IMR-90 (cell line): ENCODE measurements around the gene CYP1A2. TPM values are rescaled to one million over a fixed set of nuclear protein-coding genes. Genes with fewer than 3 reads are reported as not detected.

Source experiments
- ATAC-seq: fragments of 200-7000 bp; cut with Tn5 transposase; 2 replicates; pipeline ENCODE4 v1.9.1; 2020; ENCODE audit warnings: low read depth, mild to moderate bottlenecking, moderate library complexity
- BruUV-seq: library from RNA; stranded (reverse); fragments of 400-500 nt; replicated peaks from 2 replicates; lab custom pipeline; 2021; lab: Mats Ljungman, UMichigan
- CTCF ChIA-PET: fragments of 300-600 bp; formaldehyde crosslinking; extraction: SDS; loops from one replicate; lab custom pipeline; 2021; ENCODE audit warnings: antibody characterized with exemption; lab: Yijun Ruan, JAX
- POLR2A ChIA-PET: fragments of 300-600 bp; sonication (Branson Sonifier 250); formaldehyde crosslinking; loops from one replicate; lab custom pipeline; 2022; ENCODE audit warnings: antibody characterized with exemption; ENCODE audit not compliant: unreplicated experiment; lab: Charles Lee
- DNase-seq: peaks from one replicate; pipeline ENCODE4 v3.0.0; 2013
- H2AFZ ChIP-seq: replicated peaks from 2 replicates; pipeline ENCODE3; 2013; ENCODE audit warnings: low read length, mild to moderate bottlenecking; ENCODE audit not compliant: poor library complexity
- H2AK5ac ChIP-seq: 2 replicates; pipeline ENCODE4 v1.6.1; 2013; ENCODE audit warnings: low read depth, low read length, inconsistent platforms
- H2AK9ac ChIP-seq: replicated peaks from 2 replicates; pipeline ENCODE3; 2013; ENCODE audit warnings: mild to moderate bottlenecking, low read depth, low read length, moderate library complexity; ENCODE audit not compliant: poor library complexity
- H2BK120ac ChIP-seq: 2 replicates; pipeline ENCODE4 v1.6.1; 2013; ENCODE audit warnings: low read depth, low read length, inconsistent platforms
- H2BK15ac ChIP-seq: 3 replicates; pipeline ENCODE4 v1.6.1; 2013; ENCODE audit warnings: low read depth, low read length, inconsistent platforms
- H2BK20ac ChIP-seq: 2 replicates; pipeline ENCODE4 v1.6.1; 2013; ENCODE audit warnings: low read depth, mild to moderate bottlenecking, inconsistent platforms, low read length, moderate library complexity
- H2BK5ac ChIP-seq: 2 replicates; pipeline ENCODE4 v1.6.1; 2013; ENCODE audit warnings: mild to moderate bottlenecking, low read depth, low read length, inconsistent platforms; ENCODE audit not compliant: poor library complexity, severe bottlenecking
- H3K14ac ChIP-seq: replicated peaks from 2 replicates; pipeline ENCODE4 v1.6.1; 2013; ENCODE audit warnings: low read depth, low read length, inconsistent platforms
- H3K18ac ChIP-seq: 2 replicates; pipeline ENCODE4 v1.6.1; 2013; ENCODE audit warnings: low read depth, low read length, control low read depth
- H3K23ac ChIP-seq: 2 replicates; pipeline ENCODE4 v1.6.1; 2013; ENCODE audit warnings: low read depth, low read length, inconsistent platforms
- H3K27ac ChIP-seq: 2 replicates; pipeline ENCODE4 v1.5.1; 2013; ENCODE audit warnings: mild to moderate bottlenecking, control low read depth, low read length; ENCODE audit not compliant: insufficient read depth
- H3K27me3 ChIP-seq: 2 replicates; pipeline ENCODE4 v1.6.1; 2013; ENCODE audit warnings: low read length; ENCODE audit not compliant: control insufficient read depth, insufficient read depth
- H3K36me3 ChIP-seq: 2 replicates; pipeline ENCODE4 v1.6.1; 2013; ENCODE audit warnings: low read length, mixed read lengths; ENCODE audit not compliant: control insufficient read depth, insufficient read depth
- H3K4ac ChIP-seq: 2 replicates; pipeline ENCODE4 v1.6.1; 2013; ENCODE audit warnings: low read depth, low read length, inconsistent platforms
- H3K4me1 ChIP-seq: 2 replicates; pipeline ENCODE4 v1.6.1; 2013; ENCODE audit warnings: low read length, mixed read lengths; ENCODE audit not compliant: control insufficient read depth, insufficient read depth
- H3K4me2 ChIP-seq: 2 replicates; pipeline ENCODE4 v1.6.1; 2013; ENCODE audit warnings: low read depth, mild to moderate bottlenecking, control low read depth, low read length, moderate library complexity
- H3K4me3 ChIP-seq: 2 replicates; pipeline ENCODE4 v1.5.1; 2013; ENCODE audit warnings: low read depth, mild to moderate bottlenecking, control low read depth, low read length, moderate library complexity; ENCODE audit not compliant: insufficient read depth
- H3K56ac ChIP-seq: 2 replicates; pipeline ENCODE4 v1.6.1; 2013; ENCODE audit warnings: low read length, inconsistent platforms; ENCODE audit not compliant: insufficient read depth; ENCODE audit errors: extremely low read depth
- H3K79me1 ChIP-seq, 2 experiments: 2 replicates each; pipeline ENCODE4 v1.6.1; 2013; ENCODE audit warnings: low read length in 2 of 2, inconsistent platforms in 1 of 2, low read depth in 1 of 2
- H3K9ac ChIP-seq: 2 replicates; pipeline ENCODE4 v1.6.1; 2013; ENCODE audit warnings: low read depth, low read length, control low read depth
- H3K9me1 ChIP-seq: 2 replicates; pipeline ENCODE4 v1.6.1; 2013; ENCODE audit warnings: low read length, inconsistent platforms; ENCODE audit not compliant: insufficient read depth
- H3K9me3 ChIP-seq: 2 replicates; pipeline ENCODE4 v1.6.1; 2013; ENCODE audit warnings: low read length; ENCODE audit not compliant: control insufficient read depth, insufficient read depth
- H4K20me1 ChIP-seq: 2 replicates; pipeline ENCODE4 v1.6.1; 2013; ENCODE audit warnings: low read length, inconsistent platforms; ENCODE audit not compliant: insufficient read depth
- H4K5ac ChIP-seq: 2 replicates; pipeline ENCODE4 v1.6.1; 2013; ENCODE audit warnings: mild to moderate bottlenecking, low read depth, low read length, control low read depth
- H4K8ac ChIP-seq, 2 experiments: 2 replicates each; pipeline ENCODE4 v1.6.1; 2013; ENCODE audit warnings: low read depth in 2 of 2, low read length in 2 of 2, control low read depth in 1 of 2, inconsistent platforms in 1 of 2
- H4K91ac ChIP-seq: 2 replicates; pipeline ENCODE4 v1.6.1; 2013; ENCODE audit warnings: low read depth, low read length, inconsistent platforms; ENCODE audit not compliant: insufficient read depth
- POLR2A ChIP-seq: IDR thresholded peaks from 2 replicates; pipeline ENCODE4 v1.6.1; 2012; ENCODE audit warnings: mild to moderate bottlenecking, low read depth, low read length
- RCOR1 ChIP-seq: IDR thresholded peaks from 2 replicates; pipeline ENCODE4 v1.6.1; 2012; ENCODE audit warnings: mild to moderate bottlenecking, low read length, improper control_type of control experiment; ENCODE audit not compliant: insufficient replicate concordance
- RFX5 ChIP-seq: IDR thresholded peaks from 2 replicates; pipeline ENCODE4 v1.8.0; 2012; ENCODE audit warnings: low read depth, mild to moderate bottlenecking, low read length, moderate library complexity
- WGBS, 2 experiments: methylation state at CpG; one replicate each; pipeline versions ENCODE4 v1.1.5 to v1.1.7; 2013; ENCODE audit warnings: missing lambda C conversion rate in 2 of 2; ENCODE audit not compliant: insufficient read length in 1 of 2; ENCODE audit errors: extremely low coverage in 2 of 2; 5-methylcytosine and 5-hydroxymethylcytosine counted together
- dilution Hi-C: fragments of 300-500 bp; cut with HindIII; formaldehyde crosslinking; loops from one replicate; pipeline ENCODE4 v1.14.3; 2018; ENCODE audit warnings: low sequenced_read_pairs; ENCODE audit not compliant: unreplicated experiment
- in situ Hi-C: fragments of 300-500 bp; cut with MboI; formaldehyde crosslinking; loops from 3 replicates; pipeline ENCODE4 v1.14.3; 2019; ENCODE audit warnings: low sequenced_read_pairs, inconsistent platforms, mixed read lengths
- intact Hi-C: fragments of 100-400 bp; cut with micrococcal nuclease; formaldehyde crosslinking; loops from 2 replicates; pipeline ENCODE4 v1.10.0; 2022
- polyA plus RNA-seq, 3 experiments: library from polyadenylated mRNA; depleted of rRNA; stranded (reverse); fragments of >200 nt; gene quantifications; 2 replicates each; pipeline ENCODE4 v1.2.3, GENCODE V29; 2012; ENCODE audit warnings: low replicate concordance in 1 of 3
- total RNA-seq: library from RNA; depleted of rRNA; stranded (reverse); fragments of >200 nt; gene quantifications from 2 replicates; pipeline ENCODE4 v1.2.3, GENCODE V29; 2012

The CYP1A2 gene
- total and polyA plus RNA-seq, 2 of the 4 experiments (the other 2 are of a cell fraction) = not detected

DNA sequence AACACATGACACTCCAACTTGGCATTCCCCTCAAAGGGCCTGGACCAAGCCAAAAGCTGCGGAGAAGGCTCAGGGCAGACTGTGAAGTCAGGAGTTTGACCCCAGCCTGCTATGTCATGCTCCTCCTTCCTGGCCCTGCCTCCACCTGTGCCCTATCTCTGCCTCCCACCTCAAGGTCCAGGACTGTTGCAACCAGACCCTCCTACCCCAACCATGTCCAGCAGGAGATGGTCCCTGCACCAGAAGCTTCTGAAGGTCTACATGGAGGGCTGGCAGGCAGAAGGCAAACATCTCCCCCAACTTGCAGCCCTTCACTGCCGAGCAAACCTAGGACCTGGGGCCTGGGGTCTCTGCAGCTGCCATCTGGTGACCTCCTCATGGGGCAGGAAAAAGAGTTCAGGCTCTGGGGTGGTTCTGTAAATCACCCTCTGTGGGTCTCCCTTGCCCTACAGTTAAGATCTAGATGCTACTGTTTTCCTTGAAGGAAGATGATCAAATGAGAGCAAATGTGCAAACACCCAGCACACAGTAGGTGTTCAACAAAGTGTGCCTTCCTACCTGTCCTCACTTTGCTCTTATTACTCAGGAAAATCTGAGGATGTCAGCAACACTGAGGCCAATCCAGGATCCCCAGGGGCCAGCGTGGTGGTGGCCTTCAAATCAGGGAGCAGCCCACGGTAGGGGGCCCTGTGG lies 21.7 kb downstream of the CYP1A2 start:
- no peak overlapping the region for H3K18ac ChIP-seq
- H2BK120ac ChIP-seq = no peak overlapping the region
- no peak overlapping the region for H3K9ac ChIP-seq
- no peak overlapping the region for H2AFZ ChIP-seq
- H3K27ac ChIP-seq = no peak overlapping the region
- peak overlapping the region; percentile 25 for H2AK9ac ChIP-seq
- no TSS peak for BruUV-seq
- H2BK15ac ChIP-seq = no peak overlapping the region
- no peak overlapping the region for H2BK20ac ChIP-seq
- no peak overlapping the region for H3K4me2 ChIP-seq
- WGBS, 2 experiments = 70% methylated on average over 2 of the region's 4 CpGs; no CpG with 5 or more reads in 1 of the 2 experiments
- no peak overlapping the region for H3K56ac ChIP-seq
- DNase-seq (no peak), ATAC-seq (no peak)
- TF ChIP-seq RFX5 = no peak
- no peak for TF ChIP-seq POLR2A
- no peak for TF ChIP-seq RCOR1
- no peak overlapping the region for H4K91ac ChIP-seq
- no peak overlapping the region for H3K4me3 ChIP-seq
- H3K36me3 ChIP-seq = no peaks in the 10 kb centered on the region
- no peaks in the 10 kb centered on the region for H3K9me1 ChIP-seq
- CTCF ChIA-PET = interaction anchor here (0.6 to 3.9 kb wide), 20 partner anchors 8 to 1314 kb away, joined by 3 to 21 read pairs (median 5); no protein-coding TSS in a partner anchor
- no peaks in the 10 kb centered on the region for H3K79me1 ChIP-seq
- H4K5ac ChIP-seq = no peak overlapping the region
- no peak overlapping the region for H3K4ac ChIP-seq
- no peaks in the 10 kb centered on the region for H4K20me1 ChIP-seq
- intact Hi-C loops (loop anchor here (1.0 to 5.0 kb wide), 3 partner anchors 65 to 432 kb away; partner anchors contain the start of gene C15orf39), in situ Hi-C loops (loop anchor here (5.0 to 10.0 kb wide), 2 partner anchors 177 to 396 kb away; no protein-coding TSS in a partner anchor), dilution Hi-C loops (no loop called here)
- H4K8ac ChIP-seq = no peak overlapping the region
- H2BK5ac ChIP-seq = no peak overlapping the region
- no peak overlapping the region for H3K14ac ChIP-seq
- H2AK5ac ChIP-seq = no peak overlapping the region
- no peaks in the 10 kb centered on the region for H3K9me3 ChIP-seq
- no peak overlapping the region; the same call in 1 of the 2 replicates for H3K23ac ChIP-seq
- POLR2A ChIA-PET = no interaction called here
- peaks cover 9% of the 10 kb centered on the region; the same call in 1 of the 2 replicates for H3K27me3 ChIP-seq
- H3K4me1 ChIP-seq = no peaks in the 10 kb centered on the region
